B cell (primary cell): ENCODE data around the gene BFSP1.

Experiments
- EZH2 ChIP-seq: IDR thresholded peaks from 2 replicates; pipeline ENCODE4 v1.6.1; 2012; ENCODE audit warnings: borderline replicate concordance, low read depth, mild to moderate bottlenecking, moderate library complexity, low read length; ENCODE audit not compliant: insufficient read depth, poor library complexity, severe bottlenecking
- TF ChIP-seq, protein P1 (sequence below): fragments of 200-600 bp; IDR thresholded peaks from one replicate; pipeline ENCODE4 v1.8.0; 2022; ENCODE audit warnings: antibody characterized with exemption, mild to moderate bottlenecking

GRCh38 chr20:17444091-17444490 lies 87.1 kb downstream of the BFSP1 start:
- TF ChIP-seq, protein P1, sequence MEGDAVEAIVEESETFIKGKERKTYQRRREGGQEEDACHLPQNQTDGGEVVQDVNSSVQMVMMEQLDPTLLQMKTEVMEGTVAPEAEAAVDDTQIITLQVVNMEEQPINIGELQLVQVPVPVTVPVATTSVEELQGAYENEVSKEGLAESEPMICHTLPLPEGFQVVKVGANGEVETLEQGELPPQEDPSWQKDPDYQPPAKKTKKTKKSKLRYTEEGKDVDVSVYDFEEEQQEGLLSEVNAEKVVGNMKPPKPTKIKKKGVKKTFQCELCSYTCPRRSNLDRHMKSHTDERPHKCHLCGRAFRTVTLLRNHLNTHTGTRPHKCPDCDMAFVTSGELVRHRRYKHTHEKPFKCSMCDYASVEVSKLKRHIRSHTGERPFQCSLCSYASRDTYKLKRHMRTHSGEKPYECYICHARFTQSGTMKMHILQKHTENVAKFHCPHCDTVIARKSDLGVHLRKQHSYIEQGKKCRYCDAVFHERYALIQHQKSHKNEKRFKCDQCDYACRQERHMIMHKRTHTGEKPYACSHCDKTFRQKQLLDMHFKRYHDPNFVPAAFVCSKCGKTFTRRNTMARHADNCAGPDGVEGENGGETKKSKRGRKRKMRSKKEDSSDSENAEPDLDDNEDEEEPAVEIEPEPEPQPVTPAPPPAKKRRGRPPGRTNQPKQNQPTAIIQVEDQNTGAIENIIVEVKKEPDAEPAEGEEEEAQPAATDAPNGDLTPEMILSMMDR, result no peak
- TF ChIP-seq EZH2, result no peak
